HCT116 (cell line): ENCODE measurements around the gene BOD1L1.

Source experiments
- CTCF ChIP-seq, 3 experiments: fragments of 200-600 bp in 1 of 3; sonication (generic) in 1 of 3; IDR thresholded peaks in 2 of 3; conservative IDR thresholded peaks in 1 of 3; 2 replicates each; pipeline ENCODE4 v1.5.1; 2012 to 2017; ENCODE audit warnings: low read depth in 2 of 3, low read length in 2 of 3, antibody characterized with exemption in 1 of 3, borderline replicate concordance in 1 of 3, control low read depth in 1 of 3, mild to moderate bottlenecking in 1 of 3, mixed read lengths in 1 of 3, mixed run types in 1 of 3, moderate library complexity in 1 of 3; ENCODE audit not compliant: insufficient read depth in 1 of 3
- EGR1 ChIP-seq: IDR thresholded peaks from 2 replicates; pipeline ENCODE4 v1.6.1; 2012; ENCODE audit warnings: low read depth
- EZH2 ChIP-seq: fragments of 200-600 bp; sonication (generic); IDR thresholded peaks from 2 replicates; pipeline ENCODE4 v1.6.1; 2017; ENCODE audit warnings: antibody characterized with exemption, mixed run types
- EZH2phosphoT487 ChIP-seq: fragments of 200-600 bp; IDR thresholded peaks from 2 replicates; pipeline ENCODE4 v1.6.1; 2018; ENCODE audit warnings: antibody characterized with exemption, borderline replicate concordance
- FOSL1 ChIP-seq: IDR thresholded peaks from 2 replicates; pipeline ENCODE4 v1.6.1; 2012; ENCODE audit warnings: low read depth
- JUND ChIP-seq: IDR thresholded peaks from 2 replicates; pipeline ENCODE4 v1.6.1; 2012
- POLR2A ChIP-seq: IDR thresholded peaks from 2 replicates; pipeline ENCODE4 v1.7.0; 2011; ENCODE audit warnings: borderline replicate concordance; ENCODE audit not compliant: insufficient read depth, insufficient read length; ENCODE audit errors: extremely low read depth
- RAD21 ChIP-seq: IDR thresholded peaks from 2 replicates; pipeline ENCODE4 v1.6.1; 2012; ENCODE audit warnings: low read depth, mild to moderate bottlenecking
- SP1 ChIP-seq: IDR thresholded peaks from 2 replicates; pipeline ENCODE4 v1.6.1; 2012; ENCODE audit warnings: low read depth
- YY1 ChIP-seq: IDR thresholded peaks from 2 replicates; pipeline ENCODE4 v1.6.1; 2011; ENCODE audit warnings: low read length, low read depth, moderate library complexity, mild to moderate bottlenecking; ENCODE audit not compliant: insufficient replicate concordance; ENCODE audit errors: extremely low read depth
- ZNF274 ChIP-seq: fragments of 200-500 bp; sonication (Bioruptor generic); IDR thresholded peaks from 2 replicates; pipeline ENCODE4 v1.6.1; 2014; ENCODE audit warnings: mild to moderate bottlenecking, low read depth, low read length, inconsistent platforms

DNA sequence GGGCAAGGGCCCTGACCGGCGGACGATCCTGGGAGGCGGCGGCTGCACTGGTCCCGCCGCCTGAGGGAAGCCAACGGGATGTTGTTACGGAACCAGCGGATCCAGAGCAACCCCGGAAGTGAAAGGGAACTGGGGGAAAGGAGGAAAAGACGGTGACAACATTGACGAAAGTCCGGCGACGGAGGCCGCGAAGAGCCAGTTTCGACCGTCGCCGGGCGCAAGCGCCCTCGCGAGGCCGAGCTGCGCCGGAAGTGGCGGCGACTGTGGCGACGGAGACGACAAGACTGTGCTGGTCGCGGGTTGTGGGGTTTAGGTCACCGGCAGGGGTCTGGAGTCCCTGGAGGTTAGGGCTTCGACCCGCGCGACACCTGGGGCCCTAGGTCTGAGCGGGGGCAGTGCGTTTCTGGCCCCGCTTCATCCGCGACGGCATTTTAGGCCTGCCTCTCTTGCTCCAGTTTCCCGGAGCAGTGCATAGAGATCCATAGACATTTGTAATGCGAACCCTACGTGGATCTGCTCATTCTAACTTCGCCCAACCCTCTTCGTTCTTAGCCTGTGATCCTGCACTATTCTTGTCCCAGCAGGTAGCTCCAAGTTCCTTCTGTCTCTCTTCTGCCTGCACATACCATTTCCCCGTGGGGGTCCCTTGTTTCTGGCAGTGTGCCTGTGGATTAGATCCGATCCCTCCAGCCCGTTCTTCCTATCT, at the start of gene BOD1L1:
- no peak for TF ChIP-seq ZNF274
- no peak; the same call in 1 of the 2 replicates for TF ChIP-seq EGR1
- peak; percentile 65 for TF ChIP-seq POLR2A
- peak in 2 of 3 experiments; percentile 32 to 47; a peak in 3 of 6 replicates for TF ChIP-seq CTCF (IDR thresholded peaks at IDR 0.05 in 2 of 3, conservative IDR thresholded peaks at IDR 0.05 in 1 of 3; ENCODE audit: borderline replicate concordance in 1 of 3, insufficient read depth in 1 of 3, low read depth in 2 of 3, low read length in 2 of 3)
- peak; percentile 80 for TF ChIP-seq YY1
- TF ChIP-seq FOSL1 = no peak
- TF ChIP-seq SP1 = peak; percentile 78
- TF ChIP-seq EZH2 = no peak
- TF ChIP-seq JUND = no peak
- TF ChIP-seq EZH2phosphoT487 = no peak
- TF ChIP-seq RAD21 = no peak; the same call in 1 of the 2 replicates
